Activated CD8-positive, alpha-beta memory T cell treated with anti-CD3 and anti-CD28 coated beads for 4 hours (primary cell): Measurements from ENCODE around the gene TMEM168.

Source experiments
- DNase-seq, 2 donors: peaks; one replicate each; pipeline ENCODE4 v3.0.0-alpha.2; 2020; ENCODE audit warnings: low read depth in 2 of 2

TMEM168 gene

GRCh38 chr7:112721366-112721765 is 68.8 kb downstream of the TMEM168 start:
- DNase-seq: no peak

DNA sequence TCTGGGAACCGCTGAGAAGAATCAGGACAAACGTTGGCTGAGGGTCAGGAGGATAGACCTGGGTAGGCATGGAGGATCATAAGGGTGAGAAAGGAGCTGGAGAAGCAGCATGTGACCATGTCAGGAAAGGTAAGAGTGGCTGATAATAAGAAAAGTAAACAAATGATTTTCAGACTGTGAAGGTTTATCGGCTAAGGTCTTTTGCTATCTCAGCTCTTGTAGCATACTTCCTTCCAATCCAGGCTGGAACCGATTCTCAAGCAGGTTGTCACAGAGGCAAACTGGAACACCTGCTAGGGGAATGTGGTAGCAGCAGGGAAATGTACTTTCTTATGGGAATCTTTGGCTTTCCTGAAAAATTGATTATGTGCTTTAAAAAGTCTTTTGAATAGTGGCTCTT is 74.7 kb downstream of the TMEM168 start:
- DNase-seq: no peak

DNA sequence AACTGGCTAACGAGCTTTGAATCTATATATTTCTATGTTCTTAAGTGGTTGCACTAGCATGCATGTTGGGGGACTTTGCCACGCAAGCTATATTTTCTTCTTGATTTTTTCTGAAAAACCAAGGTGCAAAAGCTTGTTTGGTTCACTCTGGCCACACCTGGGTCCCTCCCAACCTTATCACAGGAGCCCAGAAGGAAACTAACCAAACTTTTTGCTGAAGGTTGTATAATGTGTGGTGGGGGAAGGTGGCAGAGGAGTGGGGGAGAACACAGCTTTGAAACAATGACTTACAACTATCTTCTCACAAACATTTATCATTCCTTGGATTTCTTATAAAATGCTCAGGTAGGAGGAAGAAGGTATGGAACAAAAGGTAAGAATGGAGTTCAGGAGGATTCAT is 75.3 kb downstream of the TMEM168 start:
- no peak for DNase-seq
